Ascending aorta (tissue), 2 donors: ENCODE data around the gene STAMBPL1. TPM values are rescaled to one million over a fixed set of nuclear protein-coding genes. Genes with fewer than 3 reads are reported as not detected.
"Not testable (repeated sequence)": the region's sequence is repeated elsewhere in the genome, so short reads cannot be mapped to it uniquely, and the experiment has no call there.

Source experiments
- DNase-seq, 2 donors: peaks; one replicate each; pipeline ENCODE4 v3.0.0-alpha.2; 2019; ENCODE audit warnings: low spot score in 2 of 2
- H3K27ac ChIP-seq, 2 donors: fragments of 200-600 bp; sonication (generic); one replicate each; pipeline ENCODE4 v1.5.1; 2016 to 2017; ENCODE audit warnings: mild to moderate bottlenecking in 1 of 2
- H3K27me3 ChIP-seq: fragments of 200-600 bp; sonication (generic); one replicate; pipeline ENCODE4 v1.5.1; 2017
- H3K36me3 ChIP-seq, 2 donors: fragments of 200-600 bp; sonication (generic); one replicate each; pipeline ENCODE4 v1.5.1; 2016
- H3K4me1 ChIP-seq, 2 donors: fragments of 200-600 bp; sonication (generic); one replicate each; pipeline ENCODE4 v1.5.1; 2016 to 2017; ENCODE audit warnings: mild to moderate bottlenecking in 1 of 2
- H3K4me3 ChIP-seq, 2 donors: fragments of 200-600 bp; sonication (generic); one replicate each; pipeline ENCODE4 v1.5.1; 2016 to 2017; ENCODE audit warnings: mild to moderate bottlenecking in 1 of 2
- H3K9me3 ChIP-seq, 2 donors: fragments of 200-600 bp; sonication (generic); one replicate each; pipeline ENCODE4 v1.5.1; 2016
- intact Hi-C: fragments of 100-400 bp; cut with DNase I; formaldehyde crosslinking; loops from one replicate; pipeline ENCODE4 v1.15.1; 2023
- total RNA-seq: library from RNA; depleted of rRNA; stranded (reverse); fragments of >200 nt; gene quantifications from one replicate; pipeline ENCODE4 v1.1.0, GENCODE V29; 2016
- TF ChIP-seq, protein P1 (sequence below), 3 experiments: fragments of 200-600 bp in 2 of 3; fragments of 450-650 bp in 1 of 3; sonication (generic) in 2 of 3; IDR thresholded peaks; one replicate each; pipeline ENCODE4 v1.5.1; 2016 to 2019; ENCODE audit warnings: antibody characterized with exemption in 3 of 3, mild to moderate bottlenecking in 1 of 3, moderate library complexity in 1 of 3

The STAMBPL1 gene
- total RNA-seq, 1 donor from 2014 or later: 37.0 TPM

DNA sequence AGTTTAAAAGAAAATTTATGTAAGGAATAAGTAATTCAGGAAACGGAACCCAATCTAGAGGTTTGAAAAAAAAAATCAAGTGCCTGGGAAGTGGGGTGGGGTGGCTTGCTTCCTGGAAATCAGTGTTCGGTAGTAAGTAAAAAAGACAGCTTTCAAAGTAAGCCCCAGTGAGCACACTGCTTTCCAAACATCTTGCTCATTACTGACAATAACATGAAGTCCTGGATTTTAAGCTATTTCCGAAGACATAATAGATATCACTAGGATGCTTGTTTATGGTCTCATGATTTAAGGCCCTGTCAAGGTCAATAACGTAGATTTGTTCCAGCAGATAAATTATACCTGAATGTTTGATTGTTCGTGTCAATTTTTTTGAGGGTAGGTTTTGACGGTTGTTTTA, 1.3 kb downstream of the STAMBPL1 start:
- peaks cover 0 to 12% of the 10 kb centered on the region in 2 donors for H3K4me1 ChIP-seq
- TF ChIP-seq, protein P1, sequence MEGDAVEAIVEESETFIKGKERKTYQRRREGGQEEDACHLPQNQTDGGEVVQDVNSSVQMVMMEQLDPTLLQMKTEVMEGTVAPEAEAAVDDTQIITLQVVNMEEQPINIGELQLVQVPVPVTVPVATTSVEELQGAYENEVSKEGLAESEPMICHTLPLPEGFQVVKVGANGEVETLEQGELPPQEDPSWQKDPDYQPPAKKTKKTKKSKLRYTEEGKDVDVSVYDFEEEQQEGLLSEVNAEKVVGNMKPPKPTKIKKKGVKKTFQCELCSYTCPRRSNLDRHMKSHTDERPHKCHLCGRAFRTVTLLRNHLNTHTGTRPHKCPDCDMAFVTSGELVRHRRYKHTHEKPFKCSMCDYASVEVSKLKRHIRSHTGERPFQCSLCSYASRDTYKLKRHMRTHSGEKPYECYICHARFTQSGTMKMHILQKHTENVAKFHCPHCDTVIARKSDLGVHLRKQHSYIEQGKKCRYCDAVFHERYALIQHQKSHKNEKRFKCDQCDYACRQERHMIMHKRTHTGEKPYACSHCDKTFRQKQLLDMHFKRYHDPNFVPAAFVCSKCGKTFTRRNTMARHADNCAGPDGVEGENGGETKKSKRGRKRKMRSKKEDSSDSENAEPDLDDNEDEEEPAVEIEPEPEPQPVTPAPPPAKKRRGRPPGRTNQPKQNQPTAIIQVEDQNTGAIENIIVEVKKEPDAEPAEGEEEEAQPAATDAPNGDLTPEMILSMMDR (IDR thresholded peaks at IDR 0.05): no peak
- no peaks in the 10 kb centered on the region for H3K9me3 ChIP-seq
- H3K4me3 ChIP-seq: peak overlapping the region; percentile 81 to 90
- no peaks in the 10 kb centered on the region for H3K36me3 ChIP-seq
- DNase-seq: no peak
- H3K27me3 ChIP-seq: no peaks in the 10 kb centered on the region
- peak overlapping the region; percentile 76 to 85 for H3K27ac ChIP-seq
- intact Hi-C loops: loop anchor here (5.0 kb wide), 3 partner anchors 44 to 111 kb away; partner anchors contain the start of gene FAS

DNA sequence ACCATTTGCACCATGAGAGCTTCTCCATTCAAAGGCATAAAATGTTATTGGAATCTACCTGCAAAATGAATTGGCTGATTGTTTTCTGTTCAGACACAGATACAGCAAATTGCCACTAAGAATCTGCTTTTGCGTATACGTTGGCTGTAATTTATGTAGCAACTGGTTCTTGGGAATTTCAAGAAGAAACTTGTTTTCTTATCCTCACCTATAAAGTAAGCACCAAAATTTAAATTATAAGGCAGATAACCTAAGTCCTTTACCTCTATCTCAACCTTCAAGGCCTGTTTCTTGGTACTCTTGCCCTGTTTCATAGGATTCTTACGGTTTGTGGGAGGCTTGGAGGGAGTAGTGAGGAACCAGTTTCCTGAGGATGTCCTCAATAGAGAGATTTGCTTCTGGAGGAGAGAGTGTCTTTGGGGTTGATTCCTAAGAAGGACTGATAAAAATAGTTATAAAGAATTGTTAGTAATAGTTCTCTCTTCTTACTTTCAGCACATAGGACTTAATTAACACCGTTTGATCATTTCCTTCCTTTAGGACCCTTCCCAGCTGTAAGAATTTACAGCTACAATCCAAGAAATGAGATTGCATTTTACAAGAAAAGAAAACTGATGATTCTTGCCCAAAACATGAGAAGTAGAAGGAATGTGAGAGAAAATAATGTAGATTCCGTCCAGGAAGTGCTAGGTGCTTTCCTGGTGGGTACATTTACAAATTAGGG, 2.0 kb downstream of the STAMBPL1 start:
- DNase-seq: no peak
- H3K9me3 ChIP-seq: no peaks in the 10 kb centered on the region
- H3K4me3 ChIP-seq: peak overlapping the region; percentile 81 to 90
- intact Hi-C loops: loop anchor here (5.0 kb wide), 3 partner anchors 45 to 110 kb away; partner anchors contain the start of gene FAS
- H3K27me3 ChIP-seq: no peaks in the 10 kb centered on the region
- H3K4me1 ChIP-seq: peaks cover 0 to 12% of the 10 kb centered on the region in 2 donors
- TF ChIP-seq, protein P1 (IDR thresholded peaks at IDR 0.05): no peak
- no peaks in the 10 kb centered on the region for H3K36me3 ChIP-seq
- peak overlapping the region; percentile 27 to 56 for H3K27ac ChIP-seq

DNA sequence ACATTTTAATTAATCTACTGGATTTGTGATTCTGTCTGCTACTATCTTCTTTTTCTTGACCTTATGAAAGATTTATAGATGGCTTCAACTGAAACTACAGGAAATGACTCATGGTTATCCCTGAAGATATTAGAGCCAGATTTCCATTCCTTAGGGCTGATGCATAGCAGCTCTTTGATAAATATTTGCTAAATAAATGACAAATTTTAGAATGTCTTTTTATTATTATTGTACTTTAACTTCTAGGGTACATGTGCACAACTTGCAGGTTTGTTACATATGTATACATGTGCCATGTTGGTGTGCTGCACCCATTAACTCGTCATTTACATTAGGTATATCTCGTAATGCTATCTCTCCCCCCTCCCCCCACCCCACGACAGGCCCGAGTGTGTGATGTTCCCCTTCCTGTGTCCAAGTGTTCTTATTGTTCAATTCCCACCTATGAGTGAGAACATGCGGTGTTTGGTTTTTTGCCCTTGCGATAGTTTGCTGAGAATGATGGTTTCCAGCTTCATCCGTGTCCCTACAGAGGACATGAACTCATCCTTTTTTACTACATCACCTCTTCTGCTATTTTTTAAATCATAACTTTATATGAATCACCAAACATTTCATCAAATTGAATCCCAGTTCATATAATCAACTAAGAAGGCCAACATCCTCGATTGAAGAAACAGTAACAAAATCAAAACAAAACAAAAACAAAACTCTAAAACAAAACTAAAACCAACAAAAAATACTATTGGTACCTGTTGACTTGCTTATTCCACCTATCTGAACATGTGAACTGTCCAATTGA, 2.8 kb downstream of the STAMBPL1 start:
- not testable (repeated sequence) for H3K27me3 ChIP-seq, H3K9me3 ChIP-seq, H3K4me3 ChIP-seq, H3K36me3 ChIP-seq, DNase-seq
- Histone ChIP-seq H3K27ac (peak overlapping the region in 1 of 2 donors; percentile 56), H3K4me1 (peaks cover 0 to 12% of the 10 kb centered on the region in 2 donors)
- intact Hi-C loops: loop anchor here (5.0 kb wide), 3 partner anchors 46 to 109 kb away; partner anchors contain the start of gene FAS

DNA sequence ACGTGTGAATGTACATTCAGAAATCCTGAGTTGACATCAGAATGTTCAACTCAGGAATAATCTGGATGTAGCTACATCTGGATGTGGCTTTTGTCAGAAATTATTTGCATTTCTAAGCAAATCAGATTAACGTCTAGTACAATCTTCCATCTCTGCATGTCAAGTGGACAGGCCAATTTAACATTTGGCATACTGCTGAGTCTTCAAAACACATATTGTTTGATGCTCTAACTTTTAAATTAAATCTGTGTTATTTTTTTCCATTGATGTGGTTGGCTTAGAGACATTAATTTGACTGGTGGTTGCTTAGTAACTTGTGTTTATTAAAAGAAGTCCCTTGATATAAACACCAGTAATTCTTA, 3.4 kb downstream of the STAMBPL1 start:
- peaks cover 0 to 12% of the 10 kb centered on the region in 2 donors for H3K4me1 ChIP-seq
- H3K4me3 ChIP-seq: no peak overlapping the region
- no peaks in the 10 kb centered on the region for H3K9me3 ChIP-seq
- intact Hi-C loops: loop anchor here (5.0 kb wide), 3 partner anchors 46 to 109 kb away; partner anchors contain the start of gene FAS
- H3K36me3 ChIP-seq: no peaks in the 10 kb centered on the region
- H3K27me3 ChIP-seq: no peaks in the 10 kb centered on the region
- DNase-seq: no peak
- TF ChIP-seq, protein P1 (IDR thresholded peaks at IDR 0.05): no peak
- H3K27ac ChIP-seq: no peak overlapping the region

DNA sequence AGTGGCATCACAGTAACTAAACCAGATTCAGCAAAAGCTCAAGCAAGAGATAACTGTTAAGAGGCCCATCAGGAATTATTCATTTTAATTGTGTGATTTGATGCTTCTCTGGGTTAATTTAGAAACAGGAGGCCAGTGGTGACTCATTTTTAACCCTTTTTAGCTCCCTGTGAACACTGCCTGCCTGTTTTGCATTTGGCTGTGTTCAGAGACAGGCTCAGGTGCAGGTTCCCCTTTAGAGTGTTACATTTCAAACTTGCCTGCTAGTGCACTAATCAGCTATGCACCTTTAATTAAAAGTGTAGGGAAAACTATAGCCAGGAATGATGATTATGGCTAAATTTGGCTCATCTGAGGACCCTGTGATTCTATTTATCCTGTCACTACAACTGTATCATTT, 6.5 kb downstream of the STAMBPL1 start:
- DNase-seq: no peak

More for the DNA sequence above, 6.5 kb downstream of the STAMBPL1 start:
- TF ChIP-seq, protein P1 (IDR thresholded peaks at IDR 0.05): no peak
- Histone ChIP-seq H3K27me3 (no peaks in the 10 kb centered on the region), H3K36me3 (no peaks in the 10 kb centered on the region), H3K4me3 (no peak overlapping the region), H3K4me1 (peaks cover 0 to 4% of the 10 kb centered on the region in 2 donors), H3K27ac (no peak overlapping the region), H3K9me3 (no peaks in the 10 kb centered on the region)
- intact Hi-C loops: no loop called here
